HL-60 (cell line): ENCODE data around the gene ARHGEF11.

Experiments used
- GABPA ChIP-seq: IDR thresholded peaks from 2 replicates; pipeline ENCODE4 v1.6.1; 2012; ENCODE audit warnings: low read depth
- POLR2AphosphoS5 ChIP-seq: IDR thresholded peaks from 2 replicates; pipeline ENCODE4 v1.6.1; 2012; ENCODE audit warnings: low read depth
- TF ChIP-seq, protein P1 (sequence below): IDR thresholded peaks from one replicate; pipeline ENCODE4 v1.5.1; 2011; ENCODE audit warnings: low read length, control low read depth, inconsistent platforms; ENCODE audit not compliant: insufficient read depth
- TF ChIP-seq, protein P2 (sequence below): IDR thresholded peaks from 2 replicates; pipeline ENCODE4 v1.6.1; 2012; ENCODE audit warnings: low read depth; ENCODE audit not compliant: insufficient replicate concordance

DNA sequence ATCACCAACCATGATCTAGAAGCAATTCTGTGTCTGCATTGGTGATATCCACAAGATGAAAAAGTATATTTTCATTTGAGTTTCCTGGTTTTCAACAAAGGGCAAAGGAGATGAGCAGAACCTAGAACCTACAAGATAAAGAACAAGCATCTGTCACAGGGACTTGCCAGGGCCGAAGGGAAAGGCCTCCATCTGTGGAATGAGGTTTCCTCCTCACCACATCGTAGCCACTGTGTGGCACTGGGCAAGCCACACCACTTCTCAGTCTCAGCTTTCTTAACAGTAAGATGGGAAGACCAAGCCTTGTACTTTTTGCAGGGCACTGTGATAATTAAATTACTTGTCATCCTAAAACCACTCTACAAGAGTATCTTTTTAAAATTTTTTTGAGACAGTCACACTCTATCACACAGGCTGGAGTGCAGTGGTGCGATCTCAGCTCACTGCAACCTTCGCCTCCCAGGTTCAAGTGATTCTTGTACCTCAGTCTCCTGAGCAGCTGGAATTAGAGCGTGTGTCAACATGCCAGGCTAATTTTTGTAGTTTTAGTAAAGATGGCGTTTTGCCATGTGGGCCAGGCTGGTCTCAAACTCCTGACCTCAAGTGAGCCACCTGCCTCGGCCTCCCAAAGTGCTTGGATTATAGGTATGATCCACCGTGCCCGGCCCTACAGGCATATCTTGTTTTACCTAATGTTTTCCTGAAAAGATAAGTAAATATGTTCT, 45.8 kb downstream of the ARHGEF11 start:
- TF ChIP-seq, protein P1, sequence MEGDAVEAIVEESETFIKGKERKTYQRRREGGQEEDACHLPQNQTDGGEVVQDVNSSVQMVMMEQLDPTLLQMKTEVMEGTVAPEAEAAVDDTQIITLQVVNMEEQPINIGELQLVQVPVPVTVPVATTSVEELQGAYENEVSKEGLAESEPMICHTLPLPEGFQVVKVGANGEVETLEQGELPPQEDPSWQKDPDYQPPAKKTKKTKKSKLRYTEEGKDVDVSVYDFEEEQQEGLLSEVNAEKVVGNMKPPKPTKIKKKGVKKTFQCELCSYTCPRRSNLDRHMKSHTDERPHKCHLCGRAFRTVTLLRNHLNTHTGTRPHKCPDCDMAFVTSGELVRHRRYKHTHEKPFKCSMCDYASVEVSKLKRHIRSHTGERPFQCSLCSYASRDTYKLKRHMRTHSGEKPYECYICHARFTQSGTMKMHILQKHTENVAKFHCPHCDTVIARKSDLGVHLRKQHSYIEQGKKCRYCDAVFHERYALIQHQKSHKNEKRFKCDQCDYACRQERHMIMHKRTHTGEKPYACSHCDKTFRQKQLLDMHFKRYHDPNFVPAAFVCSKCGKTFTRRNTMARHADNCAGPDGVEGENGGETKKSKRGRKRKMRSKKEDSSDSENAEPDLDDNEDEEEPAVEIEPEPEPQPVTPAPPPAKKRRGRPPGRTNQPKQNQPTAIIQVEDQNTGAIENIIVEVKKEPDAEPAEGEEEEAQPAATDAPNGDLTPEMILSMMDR, result no peak
- no peak for TF ChIP-seq POLR2AphosphoS5
- TF ChIP-seq, protein P2, sequence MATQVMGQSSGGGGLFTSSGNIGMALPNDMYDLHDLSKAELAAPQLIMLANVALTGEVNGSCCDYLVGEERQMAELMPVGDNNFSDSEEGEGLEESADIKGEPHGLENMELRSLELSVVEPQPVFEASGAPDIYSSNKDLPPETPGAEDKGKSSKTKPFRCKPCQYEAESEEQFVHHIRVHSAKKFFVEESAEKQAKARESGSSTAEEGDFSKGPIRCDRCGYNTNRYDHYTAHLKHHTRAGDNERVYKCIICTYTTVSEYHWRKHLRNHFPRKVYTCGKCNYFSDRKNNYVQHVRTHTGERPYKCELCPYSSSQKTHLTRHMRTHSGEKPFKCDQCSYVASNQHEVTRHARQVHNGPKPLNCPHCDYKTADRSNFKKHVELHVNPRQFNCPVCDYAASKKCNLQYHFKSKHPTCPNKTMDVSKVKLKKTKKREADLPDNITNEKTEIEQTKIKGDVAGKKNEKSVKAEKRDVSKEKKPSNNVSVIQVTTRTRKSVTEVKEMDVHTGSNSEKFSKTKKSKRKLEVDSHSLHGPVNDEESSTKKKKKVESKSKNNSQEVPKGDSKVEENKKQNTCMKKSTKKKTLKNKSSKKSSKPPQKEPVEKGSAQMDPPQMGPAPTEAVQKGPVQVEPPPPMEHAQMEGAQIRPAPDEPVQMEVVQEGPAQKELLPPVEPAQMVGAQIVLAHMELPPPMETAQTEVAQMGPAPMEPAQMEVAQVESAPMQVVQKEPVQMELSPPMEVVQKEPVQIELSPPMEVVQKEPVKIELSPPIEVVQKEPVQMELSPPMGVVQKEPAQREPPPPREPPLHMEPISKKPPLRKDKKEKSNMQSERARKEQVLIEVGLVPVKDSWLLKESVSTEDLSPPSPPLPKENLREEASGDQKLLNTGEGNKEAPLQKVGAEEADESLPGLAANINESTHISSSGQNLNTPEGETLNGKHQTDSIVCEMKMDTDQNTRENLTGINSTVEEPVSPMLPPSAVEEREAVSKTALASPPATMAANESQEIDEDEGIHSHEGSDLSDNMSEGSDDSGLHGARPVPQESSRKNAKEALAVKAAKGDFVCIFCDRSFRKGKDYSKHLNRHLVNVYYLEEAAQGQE, result no peak
- TF ChIP-seq GABPA, result no peak
